T-helper 2 cell treated with Interferon-gamma antibody and Interleukin-4, amounts not matched to agents 100 ng/mL and 5 ng/mL, for 36 hours (primary cell): ENCODE measurements around the gene ZNF382. TPM values are rescaled to one million over a fixed set of nuclear protein-coding genes. Genes with fewer than 3 reads are reported as not detected.

Source experiments
- intact Hi-C: fragments of 100-400 bp; cut with micrococcal nuclease; formaldehyde crosslinking; loops from one replicate; pipeline ENCODE4 v1.15.1; 2023
- total RNA-seq: library from RNA; stranded (reverse); gene quantifications from 2 replicates; pipeline ENCODE4 v1.2.3, GENCODE V29; 2022

ZNF382 gene
- total RNA-seq, 1 donor from 2014 or later: 10.4 TPM

DNA sequence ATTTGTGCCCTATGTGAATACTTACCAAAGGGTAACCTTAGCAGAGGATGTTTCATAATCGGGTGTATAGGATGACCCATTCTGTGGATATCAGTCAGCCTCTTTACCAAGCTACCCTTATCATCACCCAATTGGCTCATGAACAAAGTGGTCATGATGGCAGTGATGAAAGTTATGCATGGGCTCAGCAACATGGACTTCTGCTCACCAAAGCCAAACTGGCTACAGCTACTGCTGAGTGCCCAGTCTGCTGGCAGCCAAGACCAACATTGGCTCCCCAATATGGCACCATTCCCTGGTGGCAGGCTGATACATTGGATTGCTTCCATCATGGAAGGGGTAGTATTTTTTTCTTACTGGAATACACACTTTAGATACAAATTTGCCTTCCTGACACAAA, 67.3 kb downstream of the ZNF382 start:
- intact Hi-C loops: no loop called here

DNA sequence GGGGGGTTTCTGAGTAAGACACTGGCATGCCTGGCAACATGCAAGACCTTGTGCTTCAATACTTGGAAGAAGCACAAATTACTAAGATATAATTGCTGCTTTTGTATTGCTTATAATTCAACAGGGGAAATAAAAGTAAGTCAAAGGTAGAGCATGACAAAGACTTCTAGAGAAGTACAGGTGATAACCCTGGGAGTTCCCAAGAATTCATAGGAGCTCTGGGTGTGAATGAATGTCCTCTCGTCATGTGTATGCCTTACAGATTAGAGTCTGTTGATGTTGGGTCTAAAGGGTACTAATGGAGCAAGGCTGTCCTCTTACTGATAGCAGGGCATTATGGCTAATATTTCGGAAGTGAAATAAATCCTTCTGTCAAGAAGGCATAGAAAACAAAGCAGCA, 69.1 kb downstream of the ZNF382 start:
- intact Hi-C loops: no loop called here

DNA sequence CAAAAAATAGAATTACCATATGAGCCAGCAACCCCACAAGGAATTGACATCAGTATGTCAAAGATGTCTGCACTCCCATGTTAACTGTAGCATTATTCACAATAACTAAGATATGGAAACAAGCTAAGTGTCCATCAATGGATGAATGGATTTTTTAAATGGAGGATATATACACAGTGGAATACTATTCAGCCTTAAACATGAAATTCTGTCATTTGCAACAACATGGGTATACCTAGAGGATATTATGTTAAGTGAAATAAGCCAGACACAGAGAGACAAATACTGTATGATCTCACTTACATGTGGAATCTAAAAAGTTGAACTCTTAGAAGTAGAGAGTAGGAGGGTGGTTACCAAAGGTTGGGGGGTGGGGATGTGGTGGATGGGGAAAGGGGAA, 74.3 kb downstream of the ZNF382 start:
- intact Hi-C loops: no loop called here

Other genes with a start within 250 kb of the ZNF382 start
- gene ZFP14, start 226.1 kb upstream of the ZNF382 start, total RNA-seq: 5.0 TPM in 2 replicates
- gene ZFP82, start 186.7 kb upstream of the ZNF382 start, total RNA-seq: 4.3 and 4.6 TPM in 2 replicates
- gene ZNF566, start 115.8 kb upstream of the ZNF382 start, total RNA-seq: 6.9 and 8.3 TPM in 2 replicates
- gene ZNF260, start 77.0 kb upstream of the ZNF382 start, total RNA-seq: 8.1 and 8.3 TPM in 2 replicates
- 14.9 and 17.0 TPM in 2 replicates for gene ZNF529, start 32.0 kb upstream of the ZNF382 start, total RNA-seq
- gene ZNF461, start 61.5 kb downstream of the ZNF382 start, total RNA-seq: 6.7 TPM in 2 replicates
- 8.9 and 9.2 TPM in 2 replicates for gene ZNF567, start 82.3 kb downstream of the ZNF382 start, total RNA-seq
- 5.6 and 5.9 TPM in 2 replicates for gene ZNF850, start 167.5 kb downstream of the ZNF382 start, total RNA-seq
- gene ZNF790, start 233.1 kb downstream of the ZNF382 start, total RNA-seq: 5.3 and 6.3 TPM in 2 replicates
- gene ZNF345, start 245.6 kb downstream of the ZNF382 start, total RNA-seq: 3.4 and 3.6 TPM in 2 replicates